Skeletal muscle cell (primary cell): Measurements from ENCODE around the gene CMSS1.
A peak's percentile ranks its signal among the peaks of the same experiment; 100 is the strongest.

Experiments used
- DNase-seq: peaks from one replicate; pipeline ENCODE4 v3.0.0-alpha.2; 2010; ENCODE audit warnings: low read depth
- H3K4me3 ChIP-seq: 2 replicates; pipeline ENCODE4 v1.5.1; 2011; ENCODE audit warnings: low read depth, mild to moderate bottlenecking, control low read depth, low read length, moderate library complexity

The CMSS1 gene

GRCh38 chr3:99869621-99870020, 52.0 kb downstream of the CMSS1 start:
- no peak for DNase-seq
- no peak overlapping the region for H3K4me3 ChIP-seq

GRCh38 chr3:99870712-99871111, 53.0 kb downstream of the CMSS1 start:
- H3K4me3 ChIP-seq, result no peak overlapping the region
- DNase-seq, result no peak

GRCh38 chr3:99871231-99872045, 53.8 kb downstream of the CMSS1 start:
- no peak for DNase-seq
- no peak overlapping the region for H3K4me3 ChIP-seq

- peak overlapping the region; percentile 88 for H3K4me3 ChIP-seq
- DNase-seq, result no peak
Measured at GRCh38 chr3:99872923-99873254, 55.2 kb downstream of the CMSS1 start.

- peak overlapping the region; percentile 88 for H3K4me3 ChIP-seq
- DNase-seq, result no peak
Measured at GRCh38 chr3:99873269-99874102, 55.8 kb downstream of the CMSS1 start.

GRCh38 chr3:99874237-99875002, 56.8 kb downstream of the CMSS1 start:
- H3K4me3 ChIP-seq, result peak overlapping the region; percentile 88
- DNase-seq, result no peak

- no peak for DNase-seq
- H3K4me3 ChIP-seq, result peak overlapping the region; percentile 88
Measured at GRCh38 chr3:99875581-99875928, 57.9 kb downstream of the CMSS1 start.

GRCh38 chr3:99875929-99876841, 58.5 kb downstream of the CMSS1 start:
- DNase-seq, result no peak
- H3K4me3 ChIP-seq, result peak overlapping the region; percentile 88

GRCh38 chr3:99877031-99877579, 59.4 kb downstream of the CMSS1 start:
- DNase-seq, result no peak
- peak overlapping the region; percentile 88 for H3K4me3 ChIP-seq

GRCh38 chr3:99878005-99878404, 60.3 kb downstream of the CMSS1 start:
- DNase-seq, result peak; percentile 75
- no peak overlapping the region for H3K4me3 ChIP-seq

GRCh38 chr3:99879275-99879674, 61.6 kb downstream of the CMSS1 start:
- H3K4me3 ChIP-seq, result no peak overlapping the region
- no peak for DNase-seq

GRCh38 chr3:99881121-99881524, 63.5 kb downstream of the CMSS1 start:
- H3K4me3 ChIP-seq, result no peak overlapping the region
- no peak for DNase-seq

GRCh38 chr3:99882436-99883137, 64.9 kb downstream of the CMSS1 start:
- DNase-seq, result no peak
- H3K4me3 ChIP-seq, result no peak overlapping the region

GRCh38 chr3:99883138-99883461, 65.4 kb downstream of the CMSS1 start:
- no peak for DNase-seq
- no peak overlapping the region for H3K4me3 ChIP-seq

- DNase-seq, result no peak
- no peak overlapping the region for H3K4me3 ChIP-seq
Measured at GRCh38 chr3:99883693-99884092, 66.0 kb downstream of the CMSS1 start.

GRCh38 chr3:99884484-99884883, 66.8 kb downstream of the CMSS1 start:
- no peak overlapping the region for H3K4me3 ChIP-seq
- no peak for DNase-seq

- no peak overlapping the region for H3K4me3 ChIP-seq
- DNase-seq, result no peak
Measured at GRCh38 chr3:99885085-99885484, 67.4 kb downstream of the CMSS1 start.

- no peak overlapping the region for H3K4me3 ChIP-seq
- DNase-seq, result no peak
Measured at GRCh38 chr3:99885851-99886250, 68.2 kb downstream of the CMSS1 start.
